CD4-positive, alpha-beta memory T cell (primary cell): ENCODE results near the gene ZEB2. TPM values are rescaled to one million over a fixed set of nuclear protein-coding genes. Genes with fewer than 3 reads are reported as not detected.

Source experiments
- CTCF ChIA-PET: fragments of 350-600 bp; sonication (Branson Sonifier 250); formaldehyde crosslinking; loops from one replicate; lab custom pipeline; 2021; ENCODE audit warnings: inconsistent platforms; ENCODE audit not compliant: partially characterized antibody; lab: Charles Lee
- POLR2A ChIA-PET: fragments of 350-600 bp; sonication (Branson Sonifier 250); formaldehyde crosslinking; loops from one replicate; lab custom pipeline; 2021; ENCODE audit not compliant: partially characterized antibody; lab: Charles Lee
- DNase-seq, 5 donors: peaks; one replicate each; pipeline versions ENCODE4 v3.0.0 to v3.0.0-alpha.2; 2020 to 2022; ENCODE audit warnings: mixed read lengths in 1 of 5
- H3K27ac ChIP-seq: one replicate; pipeline ENCODE4 v1.7.0; 2013; ENCODE audit warnings: low read depth, low read length
- H3K27me3 ChIP-seq: 2 replicates; pipeline ENCODE4 v1.7.0; 2013; ENCODE audit warnings: mild to moderate bottlenecking, low read length, moderate library complexity; ENCODE audit not compliant: insufficient read depth
- H3K36me3 ChIP-seq: 2 replicates; pipeline ENCODE4 v1.7.0; 2013; ENCODE audit warnings: mild to moderate bottlenecking, low read length, moderate library complexity; ENCODE audit not compliant: insufficient read depth
- H3K4me1 ChIP-seq: 2 replicates; pipeline ENCODE4 v1.7.0; 2013; ENCODE audit warnings: mild to moderate bottlenecking, low read length, moderate library complexity; ENCODE audit not compliant: insufficient read depth
- H3K4me3 ChIP-seq, 2 donors: one replicate each; pipeline ENCODE4 v1.7.0; 2013; ENCODE audit warnings: low read length in 2 of 2, mild to moderate bottlenecking in 1 of 2
- H3K9me3 ChIP-seq, 2 donors: one replicate each; pipeline ENCODE4 v1.7.0; 2013; ENCODE audit warnings: low read length in 2 of 2, control low read depth in 1 of 2; ENCODE audit not compliant: control insufficient read depth in 1 of 2
- H3K27ac Mint-ChIP-seq, 7 donors: one replicate each; pipeline ENCODE4 v1.8.0; 2020 to 2021; ENCODE audit warnings: mixed read lengths in 7 of 7, mild to moderate bottlenecking in 6 of 7, inconsistent platforms in 3 of 7, moderate library complexity in 3 of 7
- H3K27me3 Mint-ChIP-seq, 2 donors: one replicate each; pipeline ENCODE4 v1.8.0; 2020 to 2021; ENCODE audit warnings: mixed read lengths in 2 of 2
- H3K36me3 Mint-ChIP-seq, 2 donors: one replicate each; pipeline ENCODE4 v1.8.0; 2020 to 2021; ENCODE audit warnings: mixed read lengths in 2 of 2, inconsistent platforms in 1 of 2, mild to moderate bottlenecking in 1 of 2
- H3K4me1 Mint-ChIP-seq, 4 donors: one replicate each; pipeline ENCODE4 v1.8.0; 2020 to 2021; ENCODE audit warnings: mixed read lengths in 4 of 4, mild to moderate bottlenecking in 1 of 4
- H3K4me3 Mint-ChIP-seq, 8 donors: one replicate each; pipeline ENCODE4 v1.8.0; 2020 to 2021; ENCODE audit warnings: mixed read lengths in 8 of 8, mild to moderate bottlenecking in 7 of 8, moderate library complexity in 6 of 8, inconsistent platforms in 3 of 8
- H3K9me3 Mint-ChIP-seq, 8 donors: one replicate each; pipeline ENCODE4 v1.8.0; 2020 to 2021; ENCODE audit warnings: mixed read lengths in 8 of 8, mild to moderate bottlenecking in 5 of 8, inconsistent platforms in 3 of 8, moderate library complexity in 1 of 8
- intact Hi-C: fragments of 100-400 bp; cut with micrococcal nuclease; formaldehyde crosslinking; loops from one replicate; pipeline ENCODE4 v1.15.1; 2023
- polyA plus RNA-seq, 2 donors: library from polyadenylated mRNA; unstranded; fragments of 300-500 nt; fragmentation: Illumina TruSeq; gene quantifications; one replicate each; pipeline ENCODE4 v1.2.3, GENCODE V29; 2021
- total RNA-seq, 2 experiments: library from RNA; stranded (reverse); gene quantifications; one replicate each; pipeline ENCODE4 v1.2.3, GENCODE V29; 2021

ZEB2 gene
- total and polyA plus RNA-seq, 4 experiments from 2014 or later: 0.83 to 5.2 (median 2.6) TPM

DNA sequence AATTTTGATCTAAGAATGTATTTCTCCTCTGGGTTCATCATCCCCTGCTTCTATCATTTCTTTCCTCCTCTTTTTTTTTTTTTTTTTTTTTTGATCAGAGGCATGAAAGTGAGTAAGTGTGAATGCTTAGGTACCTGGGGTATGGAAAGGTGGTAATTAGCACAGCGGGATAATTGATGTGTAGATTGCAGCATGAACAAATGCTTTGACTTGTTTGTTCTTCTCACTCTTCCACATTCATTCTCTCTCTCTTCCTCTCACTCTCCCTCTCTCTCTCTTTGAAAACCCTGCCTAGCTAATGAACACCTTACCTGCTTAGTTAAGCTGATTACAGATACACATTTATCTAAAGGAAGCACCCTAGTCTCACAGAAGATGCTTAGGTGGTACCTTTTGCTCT, 74.7 kb downstream of the ZEB2 start:
- H3K9me3 ChIP-seq: no peaks in the 10 kb centered on the region
- Mint-ChIP-seq H3K9me3 (no peaks in the 10 kb centered on the region), H3K27ac (no peak overlapping the region), H3K36me3 (no peaks in the 10 kb centered on the region), H3K27me3 (no peaks in the 10 kb centered on the region), H3K4me1 (peaks cover 0 to 4% (median 0%) of the 10 kb centered on the region in 4 donors), H3K4me3 (no peak overlapping the region)
- H3K4me3 ChIP-seq: no peak overlapping the region
- no peaks in the 10 kb centered on the region for H3K27me3 ChIP-seq
- H3K36me3 ChIP-seq: no peaks in the 10 kb centered on the region
- DNase-seq: no peak
- H3K4me1 ChIP-seq: no peaks in the 10 kb centered on the region
- no peak overlapping the region for H3K27ac ChIP-seq
- CTCF ChIA-PET: no interaction called here
- POLR2A ChIA-PET: no interaction called here
- intact Hi-C loops: no loop called here

DNA sequence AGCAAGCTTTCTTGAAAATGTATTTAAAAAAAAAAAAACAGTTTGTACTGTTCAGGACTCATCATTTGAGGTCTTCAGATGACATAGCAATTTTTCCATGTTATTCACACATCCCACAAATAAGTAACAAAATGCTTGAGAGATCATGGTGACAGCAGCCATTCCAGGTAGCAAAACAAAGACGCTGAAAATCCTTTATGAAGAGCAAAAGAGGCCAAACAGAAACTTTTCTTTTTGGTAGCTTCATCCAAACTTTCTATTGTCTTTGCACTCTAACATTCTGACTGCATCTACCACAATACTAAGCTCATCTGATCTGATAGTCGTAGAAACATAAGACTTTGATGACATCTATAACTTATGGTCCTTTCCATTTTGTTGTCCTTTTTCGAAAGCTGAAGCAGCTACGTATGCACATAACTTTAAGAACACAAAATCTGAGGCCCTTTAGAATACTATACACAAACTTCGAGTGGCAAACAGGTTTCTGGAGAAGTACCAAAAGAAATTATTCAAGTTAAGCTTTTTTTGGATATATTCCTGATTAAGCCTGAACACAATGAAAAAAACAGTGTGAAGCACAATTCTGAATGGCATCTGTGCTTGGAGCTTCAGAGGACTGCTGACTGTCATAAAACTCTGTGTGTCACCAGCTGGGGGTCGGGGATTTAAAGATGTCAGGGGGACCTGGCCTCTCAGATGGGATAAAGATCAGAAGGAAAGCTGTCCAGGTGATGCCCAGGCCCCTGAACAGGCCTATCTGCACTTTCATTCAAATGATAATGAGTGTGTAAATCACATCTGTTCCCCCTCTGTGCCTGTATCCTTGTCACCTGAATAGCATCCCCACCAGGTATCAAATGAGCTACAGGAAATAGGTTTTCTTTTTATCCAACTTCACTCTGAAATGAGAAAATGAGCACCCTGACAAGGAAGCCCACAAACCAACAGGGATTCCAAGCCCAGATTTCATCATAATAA, 75.8 kb downstream of the ZEB2 start:
- H3K36me3 Mint-ChIP-seq: no peaks in the 10 kb centered on the region
- no peaks in the 10 kb centered on the region for H3K9me3 ChIP-seq
- H3K9me3 Mint-ChIP-seq: no peaks in the 10 kb centered on the region
- H3K27me3 ChIP-seq: no peaks in the 10 kb centered on the region
- no peak overlapping the region for H3K4me3 Mint-ChIP-seq
- no peak overlapping the region for H3K27ac ChIP-seq
- no peaks in the 10 kb centered on the region for H3K4me1 ChIP-seq
- POLR2A ChIA-PET: no interaction called here
- no peak for DNase-seq
- CTCF ChIA-PET: interaction anchor here (0.8 kb wide), 1 partner anchor 48 kb away, joined by 3 read pairs; no protein-coding TSS in a partner anchor
- H3K4me1 Mint-ChIP-seq: peaks cover 0 to 4% (median 0%) of the 10 kb centered on the region in 4 donors
- no peaks in the 10 kb centered on the region for H3K27me3 Mint-ChIP-seq
- H3K36me3 ChIP-seq: no peaks in the 10 kb centered on the region
- intact Hi-C loops: no loop called here
- H3K4me3 ChIP-seq: no peak overlapping the region
- H3K27ac Mint-ChIP-seq: no peak overlapping the region

- no peaks in the 10 kb centered on the region for H3K36me3 ChIP-seq
- ChIA-PET CTCF (no interaction called here), POLR2A (no interaction called here)
- Mint-ChIP-seq H3K27ac (no peak overlapping the region), H3K27me3 (no peaks in the 10 kb centered on the region), H3K4me1 (no peaks in the 10 kb centered on the region), H3K9me3 (no peaks in the 10 kb centered on the region), H3K4me3 (no peak overlapping the region), H3K36me3 (no peaks in the 10 kb centered on the region)
- H3K4me3 ChIP-seq: no peak overlapping the region
- no peaks in the 10 kb centered on the region for H3K9me3 ChIP-seq
- intact Hi-C loops: no loop called here
- no peak overlapping the region for H3K27ac ChIP-seq
- no peaks in the 10 kb centered on the region for H3K4me1 ChIP-seq
- DNase-seq: no peak
- H3K27me3 ChIP-seq: no peaks in the 10 kb centered on the region
These were observed 78.2 kb downstream of the ZEB2 start for GRCh38 chr2:144441711-144442141.

GRCh38 chr2:144439993-144440392, 79.9 kb downstream of the ZEB2 start:
- Histone ChIP-seq H3K27me3 (no peaks in the 10 kb centered on the region), H3K4me1 (no peaks in the 10 kb centered on the region), H3K9me3 (no peaks in the 10 kb centered on the region), H3K27ac (no peak overlapping the region), H3K36me3 (no peaks in the 10 kb centered on the region), H3K4me3 (no peak overlapping the region)
- POLR2A ChIA-PET: no interaction called here
- DNase-seq: no peak
- Mint-ChIP-seq H3K4me3 (no peak overlapping the region), H3K27me3 (no peaks in the 10 kb centered on the region), H3K9me3 (no peaks in the 10 kb centered on the region), H3K27ac (no peak overlapping the region), H3K4me1 (no peaks in the 10 kb centered on the region), H3K36me3 (no peaks in the 10 kb centered on the region)
- CTCF ChIA-PET: no interaction called here
- intact Hi-C loops: no loop called here

DNA sequence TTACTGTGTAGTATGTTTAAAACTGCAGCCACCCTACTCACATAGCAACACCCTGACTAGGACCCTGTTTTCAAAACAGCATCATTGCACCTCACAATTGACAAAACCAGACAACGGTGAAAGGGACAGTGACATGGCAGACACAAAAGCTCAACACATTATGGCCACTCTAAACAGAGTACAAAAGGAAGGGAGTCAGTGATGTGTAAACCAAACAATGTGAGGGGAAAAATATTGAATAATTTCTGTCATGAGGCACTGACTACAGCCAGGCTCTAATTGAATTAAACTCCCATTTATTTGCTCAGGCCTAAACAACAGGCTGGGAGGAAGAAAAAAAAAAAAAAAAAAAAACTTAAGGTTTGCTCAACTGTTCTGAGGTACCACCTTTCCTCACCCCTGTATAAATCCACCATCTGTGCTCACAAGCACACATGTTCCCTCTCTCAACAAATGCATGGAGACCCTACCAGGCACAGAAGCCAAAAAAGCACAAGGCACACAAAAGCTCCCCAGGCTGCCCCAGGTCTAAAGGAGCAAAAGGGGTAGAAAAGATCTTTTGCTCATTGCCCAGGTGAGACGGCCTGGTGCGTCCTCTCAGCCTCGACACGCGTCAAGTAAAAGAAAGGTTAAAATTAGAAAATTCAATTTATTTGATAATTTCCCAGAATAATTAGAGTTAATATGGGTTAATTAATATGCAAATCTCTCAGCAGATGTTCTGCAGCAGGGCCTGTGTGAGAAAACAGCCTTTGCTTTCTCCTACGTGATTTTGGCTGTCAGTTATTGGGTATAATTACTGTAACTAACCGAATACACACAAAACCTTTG, 80.9 kb downstream of the ZEB2 start:
- Histone ChIP-seq H3K27ac (no peak overlapping the region), H3K4me3 (no peak overlapping the region), H3K4me1 (no peaks in the 10 kb centered on the region), H3K9me3 (no peaks in the 10 kb centered on the region), H3K27me3 (no peaks in the 10 kb centered on the region), H3K36me3 (no peaks in the 10 kb centered on the region)
- Mint-ChIP-seq H3K4me3 (no peak overlapping the region), H3K27me3 (no peaks in the 10 kb centered on the region), H3K4me1 (no peaks in the 10 kb centered on the region), H3K36me3 (no peaks in the 10 kb centered on the region), H3K9me3 (no peaks in the 10 kb centered on the region), H3K27ac (no peak overlapping the region)
- ChIA-PET CTCF (no interaction called here), POLR2A (no interaction called here)
- no peak for DNase-seq
- intact Hi-C loops: no loop called here

DNA sequence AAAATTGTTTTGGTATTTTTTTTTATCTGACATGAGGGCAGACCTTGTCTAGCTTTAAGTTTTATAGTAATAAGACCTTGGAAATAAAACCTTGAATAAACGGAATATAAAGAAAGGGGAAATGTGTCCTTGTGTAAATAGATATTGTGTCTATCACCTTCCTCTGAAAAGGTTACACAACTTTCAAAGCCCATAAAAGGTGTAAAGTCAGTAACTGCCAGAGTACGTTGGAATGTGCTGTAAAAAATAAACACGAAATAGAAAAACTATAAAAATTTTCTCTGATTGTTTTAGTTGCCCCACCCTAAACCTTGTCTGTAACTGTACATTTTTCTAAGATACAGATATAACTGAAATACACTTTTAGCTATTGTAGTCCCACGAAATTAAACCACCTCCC, 82.3 kb downstream of the ZEB2 start:
- no peak for DNase-seq
- Mint-ChIP-seq H3K36me3 (no peaks in the 10 kb centered on the region), H3K27ac (no peak overlapping the region), H3K9me3 (no peaks in the 10 kb centered on the region), H3K4me1 (no peaks in the 10 kb centered on the region), H3K27me3 (no peaks in the 10 kb centered on the region), H3K4me3 (no peak overlapping the region)
- H3K4me3 ChIP-seq: no peak overlapping the region
- ChIA-PET POLR2A (no interaction called here), CTCF (interaction anchor here (1.5 kb wide), 1 partner anchor 12 kb away, joined by 4 read pairs; no protein-coding TSS in a partner anchor)
- no peaks in the 10 kb centered on the region for H3K27me3 ChIP-seq
- H3K9me3 ChIP-seq: no peaks in the 10 kb centered on the region
- intact Hi-C loops: no loop called here
- H3K4me1 ChIP-seq: no peaks in the 10 kb centered on the region
- no peaks in the 10 kb centered on the region for H3K36me3 ChIP-seq
- H3K27ac ChIP-seq: no peak overlapping the region
